Measurements from ENCODE around the gene HSD17B7.
A peak's percentile ranks its signal among the peaks of the same experiment; 100 is the strongest.
"Not testable (repeated sequence)": the region's sequence is repeated elsewhere in the genome, so short reads cannot be mapped to it uniquely, and the experiment has no call there.

HSD17B7 gene, protein sequence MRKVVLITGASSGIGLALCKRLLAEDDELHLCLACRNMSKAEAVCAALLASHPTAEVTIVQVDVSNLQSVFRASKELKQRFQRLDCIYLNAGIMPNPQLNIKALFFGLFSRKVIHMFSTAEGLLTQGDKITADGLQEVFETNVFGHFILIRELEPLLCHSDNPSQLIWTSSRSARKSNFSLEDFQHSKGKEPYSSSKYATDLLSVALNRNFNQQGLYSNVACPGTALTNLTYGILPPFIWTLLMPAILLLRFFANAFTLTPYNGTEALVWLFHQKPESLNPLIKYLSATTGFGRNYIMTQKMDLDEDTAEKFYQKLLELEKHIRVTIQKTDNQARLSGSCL

DNA sequence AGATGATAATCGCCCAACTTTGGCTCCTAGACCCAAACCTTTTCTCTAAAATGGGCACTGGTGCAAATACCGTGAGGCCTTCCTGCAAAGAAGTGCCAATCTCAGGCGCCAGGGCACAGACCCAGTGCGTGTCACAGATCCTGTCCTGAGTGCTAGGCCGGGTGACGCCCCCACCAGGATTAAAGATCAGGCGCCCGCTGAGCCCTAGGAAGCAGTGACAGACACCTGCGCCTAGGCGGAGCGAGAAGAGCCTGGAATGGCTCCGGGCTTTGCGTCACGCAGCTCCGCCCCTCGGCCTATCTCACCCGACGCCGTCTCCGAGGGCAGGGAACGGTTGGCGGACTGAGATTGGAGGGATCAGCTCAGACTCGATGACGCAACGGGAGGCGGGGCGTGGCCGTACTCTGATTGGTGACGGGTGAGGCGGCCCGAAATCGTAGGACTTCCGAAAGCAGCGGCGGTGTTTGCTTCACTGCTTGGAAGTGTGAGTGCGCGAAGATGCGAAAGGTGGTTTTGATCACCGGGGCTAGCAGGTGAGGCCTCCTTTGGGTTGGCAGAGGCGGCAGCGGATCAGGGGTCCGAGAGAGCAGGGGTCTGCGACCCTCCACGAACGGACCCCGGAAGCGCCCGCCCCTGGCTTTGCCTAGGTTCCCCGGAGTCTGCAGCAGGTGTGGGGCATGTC, at the start of gene HSD17B7:
TSS of gene HSD17B7 (plus strand) at position 400 of the 682 bp plus-strand sequence. CDS start at position 499, 99 bp downstream.
- H3K4me3 Mint-ChIP-seq, result peak within 1 kb of the TSS; percentile 86
- H3K4me1 Mint-ChIP-seq (ENCODE audit: low read depth); H3K9me3 Mint-ChIP-seq; H3K27me3 Mint-ChIP-seq; intact Hi-C loops (cut with micrococcal nuclease): not testable (repeated sequence)
- peaks cover 12% of the 10 kb centered on the region for H3K36me3 Mint-ChIP-seq (ENCODE audit: low read depth)
- H3K27ac Mint-ChIP-seq, result peak within 1 kb of the TSS; percentile 92

- Mint-ChIP-seq H3K4me3 (no peak overlapping the region), H3K36me3 (ENCODE audit: low read depth) (no peaks in the 10 kb centered on the region), H3K27me3 (no peaks in the 10 kb centered on the region), H3K27ac (no peak overlapping the region), H3K9me3 (no peaks in the 10 kb centered on the region), H3K4me1 (ENCODE audit: low read depth) (no peaks in the 10 kb centered on the region)
- intact Hi-C loops (cut with micrococcal nuclease), result no loop called here
Measured at GRCh38 chr1:162740755-162741154, 49.7 kb upstream of the HSD17B7 start.

DNA sequence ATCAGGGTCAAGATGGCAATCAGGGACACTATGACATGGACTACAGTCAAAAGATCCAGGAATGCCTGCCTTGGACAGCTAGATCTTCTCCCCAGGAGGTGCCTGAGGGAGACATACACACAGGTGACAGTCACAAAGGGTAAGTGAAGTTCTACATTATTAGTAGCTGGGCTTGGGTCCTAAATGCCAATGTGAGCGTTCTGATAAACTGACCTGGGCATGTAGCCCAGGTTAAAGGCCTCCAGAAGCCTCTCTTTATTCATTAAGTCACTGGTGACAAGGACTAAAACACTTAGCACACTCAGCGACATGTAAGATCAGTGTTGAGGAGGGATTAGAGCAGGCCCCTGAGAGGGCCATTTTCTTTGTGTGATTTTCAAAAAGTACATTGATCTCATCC, 48.9 kb upstream of the HSD17B7 start:
- no peaks in the 10 kb centered on the region for H3K36me3 Mint-ChIP-seq (ENCODE audit: low read depth)
- H3K27ac Mint-ChIP-seq, result no peak overlapping the region
- peaks cover 1% of the 10 kb centered on the region for H3K9me3 Mint-ChIP-seq
- intact Hi-C loops (cut with micrococcal nuclease), result no loop called here
- H3K4me1 Mint-ChIP-seq (ENCODE audit: low read depth), result no peaks in the 10 kb centered on the region
- H3K4me3 Mint-ChIP-seq, result no peak overlapping the region
- H3K27me3 Mint-ChIP-seq, result no peaks in the 10 kb centered on the region

DNA sequence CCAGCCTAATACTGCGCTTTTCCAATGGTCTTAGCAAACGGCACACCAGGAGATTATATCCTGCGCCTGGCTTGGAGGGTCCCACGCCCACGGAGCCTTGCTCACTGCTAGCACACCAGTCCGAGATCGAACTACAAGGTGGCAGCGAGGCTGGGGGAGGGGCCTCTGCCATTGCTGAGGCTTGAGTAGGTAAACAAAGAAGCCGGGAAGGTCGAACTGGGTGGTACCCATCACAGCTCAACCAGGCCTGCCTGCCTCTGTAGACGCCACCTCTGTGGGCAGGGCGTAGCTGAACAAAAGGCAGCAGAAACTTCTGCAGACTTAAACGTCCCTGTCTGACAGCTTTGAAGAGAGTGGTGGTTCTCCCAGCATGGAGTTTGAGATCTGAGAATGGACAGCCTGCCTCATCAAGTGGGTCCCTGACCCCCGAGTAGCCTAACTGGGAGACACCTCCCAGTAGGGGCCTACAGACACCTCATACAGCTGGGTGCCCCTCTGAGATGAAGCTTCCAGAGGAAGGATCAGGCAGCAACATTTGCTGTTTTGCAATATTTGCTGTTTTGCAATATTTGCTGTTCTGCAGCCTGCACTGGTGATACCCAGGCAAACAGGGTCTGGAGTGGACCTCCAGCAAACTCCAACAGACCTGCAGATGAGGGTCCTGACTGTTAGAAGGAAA, 44.1 kb upstream of the HSD17B7 start:
- H3K36me3 Mint-ChIP-seq (ENCODE audit: low read depth); H3K27ac Mint-ChIP-seq; H3K4me1 Mint-ChIP-seq (ENCODE audit: low read depth); intact Hi-C loops (cut with micrococcal nuclease); H3K27me3 Mint-ChIP-seq; H3K4me3 Mint-ChIP-seq: not testable (repeated sequence)
- peaks cover 12% of the 10 kb centered on the region for H3K9me3 Mint-ChIP-seq

GRCh38 chr1:162753001-162753658, 37.4 kb upstream of the HSD17B7 start:
- Mint-ChIP-seq H3K4me3 (no peak overlapping the region), H3K27ac (no peak overlapping the region), H3K9me3 (no peaks in the 10 kb centered on the region), H3K36me3 (ENCODE audit: low read depth) (no peaks in the 10 kb centered on the region), H3K27me3 (no peaks in the 10 kb centered on the region), H3K4me1 (ENCODE audit: low read depth) (no peaks in the 10 kb centered on the region)
- intact Hi-C loops (cut with micrococcal nuclease), result no loop called here

GRCh38 chr1:162753998-162754585, 36.4 kb upstream of the HSD17B7 start:
- Mint-ChIP-seq H3K36me3 (ENCODE audit: low read depth) (no peaks in the 10 kb centered on the region), H3K4me3 (no peak overlapping the region), H3K9me3 (no peaks in the 10 kb centered on the region), H3K27ac (no peak overlapping the region), H3K4me1 (ENCODE audit: low read depth) (no peaks in the 10 kb centered on the region), H3K27me3 (no peaks in the 10 kb centered on the region)
- intact Hi-C loops (cut with micrococcal nuclease), result no loop called here

DNA sequence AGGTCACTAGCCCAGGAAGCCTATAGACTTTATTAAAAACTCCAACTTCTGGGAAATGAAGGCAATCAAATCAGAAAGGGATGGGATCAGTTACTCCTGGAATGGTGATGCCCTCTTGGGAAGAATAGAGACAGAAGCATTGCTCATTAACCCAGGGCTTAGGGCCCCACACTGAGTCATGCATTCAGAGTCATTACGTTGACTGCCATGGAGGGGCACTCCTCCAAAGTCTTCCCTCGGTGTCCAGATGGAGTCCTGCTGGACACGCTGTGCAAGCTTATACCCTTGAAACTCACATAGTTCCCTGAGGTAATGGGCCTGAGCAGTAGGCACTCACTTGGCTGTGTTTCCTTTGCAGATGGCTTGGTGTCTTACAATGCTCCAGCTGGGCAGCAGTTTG, 35.2 kb upstream of the HSD17B7 start:
- H3K4me1 Mint-ChIP-seq (ENCODE audit: low read depth), result no peaks in the 10 kb centered on the region
- no peaks in the 10 kb centered on the region for H3K27me3 Mint-ChIP-seq
- intact Hi-C loops (cut with micrococcal nuclease), result no loop called here
- no peaks in the 10 kb centered on the region for H3K9me3 Mint-ChIP-seq
- no peak overlapping the region for H3K4me3 Mint-ChIP-seq
- no peak overlapping the region for H3K27ac Mint-ChIP-seq
- no peaks in the 10 kb centered on the region for H3K36me3 Mint-ChIP-seq (ENCODE audit: low read depth)

DNA sequence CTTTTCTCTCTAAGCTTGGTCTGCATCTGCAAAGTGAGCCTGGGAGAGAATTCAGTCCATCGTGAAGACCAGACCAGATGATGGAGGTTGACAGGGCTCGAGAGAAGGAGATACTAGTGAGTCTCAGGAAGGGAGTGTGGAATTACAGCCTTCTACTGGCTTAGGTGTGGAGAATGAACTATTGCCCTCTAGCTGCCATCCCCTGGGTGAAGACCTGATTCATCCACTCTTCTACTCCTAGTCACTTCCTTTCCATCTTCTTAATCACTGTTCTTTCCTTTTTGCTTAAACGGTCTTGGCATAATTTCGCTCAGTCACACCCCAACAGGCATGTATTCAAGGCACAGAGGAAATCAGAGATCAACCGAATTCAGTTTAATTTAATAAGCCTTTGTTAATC, 34.0 kb upstream of the HSD17B7 start:
- no peaks in the 10 kb centered on the region for H3K27me3 Mint-ChIP-seq

DNA sequence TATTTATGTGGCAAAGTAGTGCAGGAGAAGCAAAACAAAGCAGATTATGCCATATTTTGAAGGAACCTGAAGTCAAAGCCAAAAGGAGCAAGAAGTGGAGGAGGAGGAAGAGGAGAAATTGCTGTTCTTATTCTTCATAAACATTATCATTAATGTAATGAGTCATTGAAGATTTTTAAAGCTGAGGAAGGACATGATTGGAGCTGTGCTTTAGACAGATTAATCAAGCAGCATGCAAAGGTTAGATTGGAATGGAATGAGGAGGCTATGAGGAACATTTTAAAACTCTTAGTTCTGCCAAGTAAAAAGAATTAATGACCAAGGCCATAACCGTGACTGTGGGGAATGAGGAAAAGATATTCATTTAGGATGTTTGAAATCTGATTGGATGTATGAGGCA, 33.0 kb upstream of the HSD17B7 start:
- Mint-ChIP-seq H3K4me3 (no peak overlapping the region), H3K4me1 (ENCODE audit: low read depth) (no peaks in the 10 kb centered on the region), H3K27ac (no peak overlapping the region), H3K36me3 (ENCODE audit: low read depth) (no peaks in the 10 kb centered on the region), H3K9me3 (no peaks in the 10 kb centered on the region), H3K27me3 (no peaks in the 10 kb centered on the region)
- intact Hi-C loops (cut with micrococcal nuclease), result no loop called here

More for the DNA sequence above, 34.0 kb upstream of the HSD17B7 start:
- H3K4me3 Mint-ChIP-seq, result no peak overlapping the region
- H3K27ac Mint-ChIP-seq, result no peak overlapping the region
- no peaks in the 10 kb centered on the region for H3K9me3 Mint-ChIP-seq
- H3K36me3 Mint-ChIP-seq (ENCODE audit: low read depth), result no peaks in the 10 kb centered on the region
- intact Hi-C loops (cut with micrococcal nuclease), result no loop called here
- no peaks in the 10 kb centered on the region for H3K4me1 Mint-ChIP-seq (ENCODE audit: low read depth)

GRCh38 chr1:162765788-162766187, 24.7 kb upstream of the HSD17B7 start:
- Mint-ChIP-seq H3K4me3 (no peak overlapping the region), H3K36me3 (ENCODE audit: low read depth) (no peaks in the 10 kb centered on the region), H3K4me1 (ENCODE audit: low read depth) (no peaks in the 10 kb centered on the region), H3K27me3 (peaks cover 3% of the 10 kb centered on the region), H3K9me3 (no peaks in the 10 kb centered on the region), H3K27ac (no peak overlapping the region)
- intact Hi-C loops (cut with micrococcal nuclease), result no loop called here

DNA sequence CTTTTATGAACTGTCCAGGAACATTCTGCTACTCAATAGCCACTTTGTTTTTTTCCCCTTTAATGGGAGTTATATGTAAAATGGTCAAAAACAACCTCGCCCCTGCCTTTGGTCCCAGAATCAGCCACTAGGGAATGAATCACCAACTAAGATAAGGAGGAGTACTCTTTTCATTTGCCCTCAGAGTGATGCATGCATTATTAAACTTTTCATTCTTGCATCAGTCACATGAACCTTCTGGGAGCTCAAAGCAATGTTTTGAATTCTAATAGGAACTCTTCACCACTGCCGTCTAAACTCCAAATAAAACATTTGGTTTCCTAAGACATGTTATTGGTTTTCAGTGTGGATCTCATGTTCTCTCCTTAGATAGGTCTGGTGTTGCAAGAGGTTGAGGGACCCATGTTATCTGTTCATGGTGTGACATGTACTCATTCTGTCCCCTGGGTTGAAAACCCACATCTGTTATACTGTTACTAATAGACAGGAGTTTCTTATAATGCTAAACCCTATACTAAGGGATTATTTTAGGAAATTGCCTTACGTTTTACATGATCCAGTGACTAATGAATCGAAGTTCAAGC, 17.8 kb upstream of the HSD17B7 start:
- H3K36me3 Mint-ChIP-seq (ENCODE audit: low read depth), result no peaks in the 10 kb centered on the region
- no peaks in the 10 kb centered on the region for H3K9me3 Mint-ChIP-seq
- H3K4me3 Mint-ChIP-seq, result no peak overlapping the region
- peaks cover 12% of the 10 kb centered on the region for H3K27me3 Mint-ChIP-seq
- intact Hi-C loops (cut with micrococcal nuclease), result no loop called here
- no peak overlapping the region for H3K27ac Mint-ChIP-seq
- no peaks in the 10 kb centered on the region for H3K4me1 Mint-ChIP-seq (ENCODE audit: low read depth)

GRCh38 chr1:162774007-162774406, 16.5 kb upstream of the HSD17B7 start:
- Mint-ChIP-seq H3K9me3 (no peaks in the 10 kb centered on the region), H3K27ac (no peak overlapping the region), H3K36me3 (ENCODE audit: low read depth) (no peaks in the 10 kb centered on the region), H3K4me1 (ENCODE audit: low read depth) (no peaks in the 10 kb centered on the region), H3K27me3 (peaks cover 11% of the 10 kb centered on the region), H3K4me3 (no peak overlapping the region)
- intact Hi-C loops (cut with micrococcal nuclease), result no loop called here

DNA sequence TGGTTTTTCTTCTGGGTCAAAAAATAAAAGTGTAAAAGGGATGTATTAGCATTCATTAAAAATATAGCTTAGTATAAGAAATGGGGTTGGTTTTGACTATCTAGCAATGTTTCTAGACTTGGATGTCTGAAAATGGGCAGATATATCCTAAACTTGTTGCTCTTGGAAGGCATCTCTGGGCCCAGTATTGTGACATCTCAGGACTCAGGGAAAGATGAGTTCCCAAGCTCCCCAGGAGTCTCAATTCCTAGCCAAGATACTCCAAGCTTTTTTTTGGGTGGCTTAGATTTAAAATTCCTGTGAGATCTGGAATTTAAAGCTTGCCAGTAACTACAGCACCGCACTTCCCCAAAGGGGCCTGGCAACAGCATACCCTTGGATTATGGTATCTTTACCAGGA, 11.5 kb upstream of the HSD17B7 start:
- H3K4me1 Mint-ChIP-seq (ENCODE audit: low read depth), result no peaks in the 10 kb centered on the region
- no peak overlapping the region for H3K4me3 Mint-ChIP-seq
- H3K27ac Mint-ChIP-seq, result no peak overlapping the region
- intact Hi-C loops (cut with micrococcal nuclease), result no loop called here
- no peaks in the 10 kb centered on the region for H3K9me3 Mint-ChIP-seq
- peaks cover 13% of the 10 kb centered on the region for H3K27me3 Mint-ChIP-seq
- H3K36me3 Mint-ChIP-seq (ENCODE audit: low read depth), result no peaks in the 10 kb centered on the region
